ENCODE data around the gene OR5H14.
"Not testable (repeated sequence)": the region's sequence is repeated elsewhere in the genome, so short reads cannot be mapped to it uniquely, and the experiment has no call there.

The OR5H14 gene

DNA sequence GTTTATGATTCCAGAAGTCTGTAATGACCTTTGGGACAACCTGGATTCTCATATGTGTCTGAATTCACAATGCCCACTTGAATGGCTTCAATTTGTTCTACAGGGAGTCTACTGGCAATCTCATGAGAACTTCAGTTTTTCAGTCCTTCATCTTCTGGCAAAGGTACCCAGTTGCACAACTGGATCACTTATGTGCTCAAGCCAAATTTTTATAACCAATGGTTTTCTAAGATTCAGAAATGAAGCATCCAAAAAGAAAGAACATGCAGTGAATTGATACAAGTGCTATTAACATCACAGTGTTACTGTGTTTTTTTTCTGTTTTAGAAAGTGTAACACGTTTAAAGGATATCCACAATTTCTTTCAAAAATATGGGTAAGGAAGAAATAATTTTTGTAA, at the start of gene OR5H14:
OR5H14 (plus strand) TSS at position 301 of the 400 bp plus-strand sequence. CDS start 1,907 bp downstream, outside the sequence.
- no peak for DNase-seq (ENCODE audit: low spot score)

DNA sequence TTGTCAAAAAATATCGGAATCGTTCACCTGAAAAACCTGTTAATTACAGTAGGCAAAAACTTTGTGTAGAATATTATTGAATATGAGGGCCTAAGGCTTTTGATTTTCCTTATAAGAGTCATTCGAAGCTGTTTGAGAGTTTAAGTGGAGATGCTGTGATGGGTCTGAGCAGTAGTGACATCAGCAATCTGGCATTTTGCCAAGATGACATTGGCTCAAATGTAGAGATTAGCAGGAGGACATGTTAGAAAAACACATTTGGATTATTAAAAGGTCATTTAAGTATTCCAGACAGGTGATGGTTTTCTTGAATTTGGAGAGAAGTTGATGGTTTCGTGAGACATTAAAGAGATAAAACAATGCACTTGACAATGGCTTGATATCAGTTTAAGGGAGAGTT, 47.4 kb upstream of the OR5H14 start:
- DNase-seq (ENCODE audit: low spot score) = no peak

DNA sequence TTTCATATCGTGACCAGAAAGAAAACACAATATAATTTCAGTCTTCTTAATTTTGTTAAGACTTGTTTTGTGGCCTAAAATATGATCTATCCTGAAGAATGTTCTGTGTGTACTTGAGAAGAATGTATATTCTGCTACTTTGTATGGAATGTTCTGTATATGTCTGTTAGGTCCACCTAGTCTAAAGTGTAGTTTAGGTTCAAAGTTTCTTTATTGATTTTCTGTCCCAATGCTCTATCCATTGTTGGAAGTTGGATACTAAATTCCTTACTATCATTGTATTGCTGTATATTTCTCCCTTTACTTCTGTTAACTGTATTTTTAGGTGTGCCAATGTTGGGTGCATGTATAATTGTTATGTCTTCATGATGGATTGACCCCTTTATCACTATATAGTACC, 39.1 kb upstream of the OR5H14 start:
- no peak for DNase-seq (ENCODE audit: low spot score)

DNA sequence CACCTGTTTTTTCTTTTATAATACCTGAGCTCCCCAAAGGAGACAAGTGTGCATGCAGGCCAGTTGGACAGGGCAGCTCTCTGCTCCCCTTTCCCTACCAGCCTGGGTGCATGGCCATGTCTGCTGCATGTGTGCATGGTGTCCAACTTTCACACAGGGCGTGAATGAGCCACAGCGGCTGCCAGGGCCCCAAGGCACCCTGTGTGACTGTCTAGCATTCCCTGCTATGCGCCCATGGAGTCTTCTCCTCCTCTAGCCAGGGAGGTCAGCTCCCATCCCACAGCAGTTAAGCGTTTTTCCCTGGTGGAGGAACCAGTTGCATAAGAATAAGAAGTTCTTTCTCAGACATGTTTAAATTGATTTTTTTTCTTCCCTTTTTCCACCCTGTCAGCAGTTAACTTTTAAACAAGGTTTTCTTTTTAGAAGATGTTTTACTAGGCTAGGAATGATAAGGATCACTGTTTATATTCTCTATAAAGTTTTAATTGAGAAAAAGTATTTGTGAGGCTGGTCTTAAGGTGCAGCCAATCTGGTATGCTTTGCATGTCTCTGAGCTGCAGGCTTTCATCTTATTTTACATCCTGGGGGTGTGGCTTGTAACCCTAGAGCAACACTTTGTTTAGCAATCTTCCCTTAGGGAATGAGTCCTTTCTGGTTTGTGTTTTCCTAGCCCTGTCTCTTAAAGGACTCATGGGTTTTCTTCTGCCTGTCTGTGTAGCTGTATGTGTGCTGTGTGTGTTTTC, 37.3 kb upstream of the OR5H14 start:
- no peak for DNase-seq (ENCODE audit: low spot score)

DNA sequence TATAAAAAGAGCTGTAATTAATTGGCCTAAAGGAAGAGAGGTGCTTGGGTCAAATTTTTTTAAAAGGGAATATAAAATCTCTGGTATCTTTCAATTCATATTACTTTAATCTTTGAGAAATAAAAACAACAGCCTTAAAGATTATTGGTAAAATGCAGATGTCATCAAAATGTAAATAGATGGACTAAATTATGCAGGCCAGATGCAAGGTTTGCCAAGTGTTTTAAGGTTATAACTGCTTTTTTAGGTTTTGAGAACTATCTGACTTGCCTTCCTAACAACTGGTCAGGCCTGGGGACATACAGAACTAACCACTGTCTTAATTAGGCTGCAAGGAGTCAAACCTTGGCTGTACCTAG, 36.8 kb upstream of the OR5H14 start:
- DNase-seq (ENCODE audit: low spot score) = no peak

DNA sequence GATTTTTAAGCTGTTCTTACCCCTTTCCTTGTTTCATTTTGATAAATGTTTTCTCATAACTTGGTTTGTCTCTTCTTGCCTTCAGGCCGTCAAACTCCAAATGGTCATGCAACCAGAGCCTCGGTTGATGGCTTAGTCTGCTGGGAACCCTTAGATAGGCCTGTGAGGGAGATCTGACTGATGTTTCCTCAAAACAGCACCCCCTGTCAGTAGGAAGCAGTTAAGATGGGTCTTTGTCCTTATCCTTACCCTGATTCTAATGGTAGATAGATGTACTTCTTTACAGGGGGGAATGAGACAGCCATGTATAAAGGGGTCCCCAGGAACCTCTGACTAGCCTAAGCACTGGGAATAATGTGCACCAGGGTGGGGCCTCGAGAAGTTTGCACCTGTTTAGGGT, 33.0 kb upstream of the OR5H14 start:
- DNase-seq (ENCODE audit: low spot score) = no peak

DNA sequence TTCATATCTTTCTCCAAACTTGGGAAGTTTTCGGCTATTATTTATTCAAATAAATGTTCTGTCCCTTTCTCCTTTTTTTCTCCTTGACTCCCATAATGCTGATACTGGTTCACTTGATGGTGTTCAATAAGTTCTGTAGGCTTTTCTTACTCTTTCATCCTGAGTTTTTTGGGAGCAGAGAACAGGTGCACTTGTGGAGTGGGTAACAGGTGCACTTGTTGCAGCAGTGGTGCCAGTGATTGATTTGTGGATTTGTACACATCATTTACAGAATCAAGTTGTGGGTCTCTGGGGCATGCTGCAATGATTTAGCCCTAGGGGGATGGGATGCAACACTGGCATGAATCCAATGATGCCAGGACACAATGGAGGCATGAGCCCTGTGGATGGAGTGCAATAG, 31.6 kb upstream of the OR5H14 start:
- no peak for DNase-seq (ENCODE audit: low spot score)

DNA sequence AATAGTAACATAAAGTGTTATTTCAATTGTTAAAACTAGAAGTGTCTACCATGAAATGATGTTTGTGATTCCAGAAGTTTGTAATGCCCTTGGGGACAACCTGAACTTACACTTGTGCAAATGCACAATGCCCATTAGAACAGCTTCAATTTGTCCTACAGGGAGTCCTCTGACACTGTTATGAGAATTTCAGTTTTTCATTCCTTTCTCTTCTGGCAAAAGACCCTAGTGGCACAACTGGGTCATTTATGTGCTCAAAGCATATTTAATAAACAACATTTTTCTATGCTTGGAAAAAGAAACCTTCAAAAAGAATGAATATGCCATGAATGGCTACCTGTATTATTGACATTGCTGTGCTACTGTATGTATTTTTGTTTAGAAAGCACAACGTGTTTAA, 16.9 kb upstream of the OR5H14 start, which contains the start of gene OR5H1:
OR5H1 (plus strand) TSS at position 301 of the 400 bp plus-strand sequence. CDS start 1,977 bp downstream, outside the sequence.
- DNase-seq (ENCODE audit: low spot score) = no peak

DNA sequence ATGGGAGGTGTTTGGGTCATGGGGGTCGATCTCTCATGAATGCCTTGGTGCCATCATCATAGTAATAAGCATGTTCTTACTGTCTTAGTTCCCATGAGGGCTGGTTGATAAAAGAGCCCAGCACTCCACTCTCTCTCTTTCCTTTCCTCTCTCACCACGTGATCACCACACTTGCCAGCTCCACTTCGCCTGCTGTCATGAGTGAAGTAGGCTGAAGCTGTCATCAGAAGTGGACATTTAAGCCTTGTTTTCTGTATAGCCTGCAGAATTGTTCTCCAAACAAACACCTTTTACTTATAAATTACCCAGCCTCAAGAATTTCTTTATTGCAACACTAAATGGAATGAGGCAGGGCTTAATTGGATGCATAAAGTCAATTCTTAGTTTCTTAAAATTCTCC, 10.6 kb upstream of the OR5H14 start:
- DNase-seq (ENCODE audit: low spot score) = no peak

DNA sequence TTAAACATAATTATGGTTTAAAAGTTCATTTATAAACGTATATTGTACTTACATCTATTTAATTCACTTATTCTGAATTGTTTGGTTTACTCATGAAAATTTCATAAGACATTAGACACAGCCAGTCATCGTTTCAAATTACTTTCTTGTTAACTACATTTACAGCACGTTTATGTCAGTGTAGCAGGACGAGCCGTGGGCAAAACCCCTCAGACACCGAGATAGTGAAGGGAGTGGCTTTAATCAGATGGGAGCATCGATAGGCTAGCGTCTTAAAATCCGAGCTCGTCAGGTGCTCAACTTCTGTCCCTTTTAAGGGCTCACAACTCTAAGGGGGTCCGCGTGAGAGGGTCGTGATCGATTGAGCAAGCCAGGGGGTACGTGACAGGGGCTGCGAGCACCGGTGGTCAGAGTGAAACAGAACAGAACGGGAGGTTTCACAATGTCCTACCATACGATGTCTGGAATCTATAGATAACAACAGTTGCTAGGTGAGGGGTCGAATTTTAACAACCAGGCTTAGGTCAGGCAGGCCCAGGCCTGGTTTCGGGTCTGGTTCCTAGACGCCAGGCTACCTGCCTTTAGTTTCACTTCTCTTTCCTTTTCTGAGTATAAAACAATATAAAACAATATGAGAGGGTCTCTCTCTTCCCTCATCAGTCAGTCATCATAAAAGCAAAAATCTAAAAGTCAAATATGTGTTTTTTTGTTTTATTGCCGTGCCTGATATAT, 9.3 kb upstream of the OR5H14 start:
- not testable (repeated sequence) for DNase-seq (ENCODE audit: low spot score)

DNA sequence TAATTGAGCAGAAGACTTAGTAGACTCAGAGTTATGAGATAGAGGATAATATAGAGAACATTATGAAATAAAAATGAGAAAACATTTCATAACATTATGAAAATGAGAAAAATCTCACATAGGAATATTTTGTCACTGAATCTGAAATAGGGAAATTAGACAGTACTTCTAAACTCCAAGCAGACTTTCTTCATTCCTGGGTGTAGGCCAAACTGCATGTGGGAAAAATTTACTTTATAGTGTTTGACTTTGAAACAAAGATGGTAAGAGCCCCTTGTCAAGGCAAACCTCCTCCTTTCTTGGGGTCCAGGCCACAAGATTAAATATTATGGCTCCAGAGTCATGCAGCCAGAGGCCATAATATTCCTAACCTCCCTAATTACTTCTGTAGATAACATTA, 6.7 kb upstream of the OR5H14 start:
- DNase-seq (ENCODE audit: low spot score) = no peak

DNA sequence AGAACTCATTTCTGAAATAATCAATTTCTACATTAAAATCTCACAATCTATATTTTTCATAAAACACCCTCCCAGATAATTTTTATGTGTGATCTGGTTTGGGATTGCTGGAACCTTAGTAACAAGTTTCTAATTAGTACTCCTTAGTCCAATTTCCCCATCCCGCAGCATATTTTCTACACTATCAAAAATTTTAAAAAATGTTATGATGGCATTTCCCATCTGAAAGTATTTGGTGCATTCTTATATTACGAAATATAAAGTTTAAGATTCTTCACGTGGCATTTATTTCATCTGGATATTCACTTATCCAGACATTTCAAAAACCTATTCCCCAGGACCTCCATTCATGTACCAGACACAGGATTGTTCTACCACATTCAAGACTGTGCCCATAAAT, 1.5 kb downstream of the OR5H14 start:
- no peak for DNase-seq (ENCODE audit: low spot score)

DNA sequence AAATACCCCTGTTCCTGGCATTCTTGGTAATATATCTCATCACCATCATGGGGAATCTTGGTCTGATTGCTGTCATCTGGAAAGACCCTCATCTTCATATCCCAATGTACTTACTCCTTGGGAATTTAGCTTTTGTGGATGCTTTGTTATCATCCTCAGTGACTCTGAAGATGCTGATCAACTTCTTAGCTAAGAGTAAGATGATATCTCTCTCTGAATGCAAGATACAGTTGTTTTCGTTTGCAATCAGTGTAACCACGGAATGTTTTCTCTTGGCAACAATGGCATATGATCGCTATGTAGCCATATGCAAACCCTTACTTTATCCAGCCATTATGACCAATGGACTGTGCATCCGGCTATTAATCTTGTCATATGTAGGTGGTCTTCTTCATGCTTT, 2.2 kb downstream of the OR5H14 start:
- DNase-seq (ENCODE audit: low spot score) = not testable (repeated sequence)

DNA sequence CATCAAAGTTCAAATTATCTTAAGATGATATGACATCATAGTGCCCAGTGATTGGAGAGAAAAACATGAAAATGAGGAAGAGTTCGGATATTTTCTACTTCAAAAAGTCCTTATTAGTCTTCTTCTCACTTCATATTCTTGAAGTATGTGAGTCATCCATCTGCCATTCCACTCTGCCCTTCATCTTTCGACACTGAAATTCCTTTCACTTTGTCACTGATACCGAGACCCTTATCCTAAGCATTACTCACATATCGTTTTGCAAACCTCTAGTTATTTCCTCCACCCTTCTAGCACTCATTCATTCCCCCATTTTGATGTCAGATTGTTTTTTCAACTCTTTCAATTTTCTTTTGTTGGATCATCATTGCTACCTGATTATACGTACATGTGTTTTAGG, 4.0 kb downstream of the OR5H14 start:
- DNase-seq (ENCODE audit: low spot score) = no peak

DNA sequence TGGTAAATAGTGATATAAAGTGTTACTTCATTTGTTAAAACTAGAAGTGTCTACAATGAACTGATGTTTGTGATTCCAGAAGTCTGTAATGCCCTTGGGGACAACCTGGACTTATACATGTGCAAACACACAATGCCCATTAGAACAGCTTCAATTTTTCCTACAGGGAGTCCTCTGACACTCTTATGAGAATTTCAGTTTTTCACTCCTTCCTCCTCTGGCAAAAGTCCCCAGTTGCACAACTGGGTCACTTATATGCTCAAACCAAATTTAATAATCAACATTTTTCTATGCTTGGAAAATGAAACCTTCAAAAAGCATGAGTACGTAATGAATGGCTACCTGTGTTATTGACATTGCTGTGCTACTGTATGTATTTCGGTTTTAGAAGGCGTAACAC, 19.1 kb downstream of the OR5H14 start, which contains the start of gene OR5H15:
OR5H15 (plus strand) TSS at position 301 of the 400 bp plus-strand sequence. CDS start 2,004 bp downstream, outside the sequence.
- no peak for DNase-seq (ENCODE audit: low spot score)

DNA sequence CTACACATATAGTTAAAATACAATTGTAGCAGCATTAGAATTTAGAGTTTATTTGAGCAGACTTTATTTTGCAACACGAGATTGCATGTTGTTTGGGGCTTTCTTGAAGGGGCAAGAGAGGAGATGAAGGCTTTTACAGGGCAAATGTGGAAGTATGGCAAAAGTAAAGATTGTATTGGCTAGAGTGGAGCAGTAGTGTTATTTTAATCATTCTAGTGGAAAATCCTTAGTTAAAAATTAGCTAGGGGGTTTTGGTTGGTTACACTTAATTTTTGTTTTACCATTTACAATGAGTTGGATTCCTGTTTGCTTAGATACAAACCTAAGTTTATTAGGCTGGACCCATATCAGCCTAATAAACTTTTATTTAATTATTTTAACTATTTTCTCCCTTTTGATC, 23.8 kb downstream of the OR5H14 start:
- DNase-seq (ENCODE audit: low spot score) = no peak

DNA sequence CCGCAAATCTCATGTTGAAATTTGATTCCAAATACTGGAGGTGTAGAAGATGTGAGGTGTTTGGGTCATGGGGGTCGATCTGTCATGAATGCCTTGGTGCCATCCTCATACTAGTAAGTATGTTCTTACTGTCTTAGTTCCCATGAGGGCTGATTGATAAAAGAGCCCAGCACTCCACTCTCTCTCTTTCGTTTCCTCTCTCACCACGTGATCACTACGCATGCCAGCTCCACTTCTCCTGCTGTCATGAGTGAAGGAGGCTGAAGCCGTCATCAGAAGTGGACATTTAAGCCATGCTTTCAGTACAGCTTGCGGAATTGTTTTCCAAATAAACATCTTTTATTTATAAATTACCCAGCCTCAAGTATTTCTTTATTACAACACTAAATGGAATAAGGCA, 25.3 kb downstream of the OR5H14 start:
- no peak for DNase-seq (ENCODE audit: low spot score)

DNA sequence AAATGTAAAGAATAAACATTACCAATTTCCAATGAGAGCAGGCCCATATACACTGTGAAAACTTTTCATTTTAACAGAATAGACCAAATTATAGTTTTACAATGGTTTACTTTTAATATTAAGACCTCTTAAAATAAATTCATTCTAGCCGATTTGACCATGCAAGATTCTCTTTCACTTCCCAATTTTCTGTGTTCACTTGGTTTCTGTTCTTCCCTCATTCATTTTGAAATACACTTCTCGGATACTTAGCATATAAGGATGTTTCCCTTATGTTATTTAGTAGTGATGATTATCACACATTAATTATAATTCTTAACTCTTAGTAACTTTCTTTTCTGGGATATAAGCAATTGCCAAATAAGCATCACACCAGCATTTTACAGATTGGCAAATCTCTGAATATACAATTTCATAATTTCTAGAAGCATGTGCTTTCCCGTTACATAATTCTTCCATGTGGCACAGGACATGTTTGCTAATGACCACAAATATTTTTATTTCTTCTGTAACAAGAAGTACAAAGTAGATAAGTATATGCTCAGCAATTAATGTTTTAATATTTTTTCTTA, 33.1 kb downstream of the OR5H14 start:
- DNase-seq (ENCODE audit: low spot score) = no peak

DNA sequence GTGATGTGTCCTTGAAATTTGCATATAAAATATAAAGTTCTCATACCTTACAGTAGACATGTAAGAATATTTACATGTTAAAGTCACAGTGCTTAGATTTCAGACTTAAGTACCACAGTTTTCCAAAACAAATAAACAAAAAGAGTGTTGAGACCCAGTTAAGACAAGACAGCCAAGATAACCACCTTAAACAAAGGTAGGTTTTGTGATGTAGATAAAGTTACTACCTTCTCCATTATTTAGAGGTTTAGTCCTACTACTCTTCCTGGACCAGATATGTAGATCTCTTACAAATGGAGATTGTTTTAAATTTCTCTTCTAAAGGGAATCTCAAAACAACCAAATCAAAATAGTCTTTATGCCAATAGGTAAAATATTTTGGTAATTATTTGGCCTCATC, 34.9 kb downstream of the OR5H14 start:
- DNase-seq (ENCODE audit: low spot score) = no peak

DNA sequence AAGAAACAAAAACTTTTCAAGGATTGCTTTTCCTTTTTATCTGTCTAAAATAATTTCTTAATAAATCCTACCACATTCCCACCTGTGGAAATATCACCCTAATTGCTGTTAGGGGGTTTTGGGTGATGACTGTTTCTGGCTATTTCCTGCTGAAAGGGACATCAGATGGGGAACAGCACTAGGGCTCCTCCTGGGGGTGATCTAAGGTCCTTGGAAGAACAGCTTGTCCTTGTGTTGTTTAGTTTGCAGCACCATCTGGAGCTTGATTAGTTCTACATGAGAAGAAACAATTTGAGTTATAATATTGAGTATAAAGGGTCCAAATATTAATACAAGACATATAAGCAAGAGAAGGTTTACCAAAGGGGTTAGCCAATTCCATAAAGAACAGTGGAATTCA, 37.9 kb downstream of the OR5H14 start:
- no peak for DNase-seq (ENCODE audit: low spot score)

DNA sequence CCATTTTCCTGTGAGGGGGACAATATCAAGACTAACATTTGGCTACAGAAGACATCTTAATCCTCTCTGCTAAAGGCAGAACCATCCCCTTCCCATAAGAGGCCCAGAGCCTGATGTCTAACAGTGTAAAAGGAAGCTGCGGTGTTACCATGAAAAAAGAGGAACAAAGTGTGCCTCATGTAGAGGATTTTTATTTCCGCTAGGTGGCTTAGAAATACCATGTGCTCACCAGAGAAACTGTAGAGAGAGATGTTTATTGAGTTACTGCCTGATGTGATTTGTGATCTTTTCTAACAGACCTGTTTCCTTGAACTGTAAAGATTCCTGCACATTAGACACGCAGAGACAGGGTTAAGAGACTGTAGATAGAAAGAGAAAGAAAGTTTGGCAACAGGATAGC, 41.3 kb downstream of the OR5H14 start:
- peak; percentile 7 for DNase-seq (ENCODE audit: low spot score)

DNA sequence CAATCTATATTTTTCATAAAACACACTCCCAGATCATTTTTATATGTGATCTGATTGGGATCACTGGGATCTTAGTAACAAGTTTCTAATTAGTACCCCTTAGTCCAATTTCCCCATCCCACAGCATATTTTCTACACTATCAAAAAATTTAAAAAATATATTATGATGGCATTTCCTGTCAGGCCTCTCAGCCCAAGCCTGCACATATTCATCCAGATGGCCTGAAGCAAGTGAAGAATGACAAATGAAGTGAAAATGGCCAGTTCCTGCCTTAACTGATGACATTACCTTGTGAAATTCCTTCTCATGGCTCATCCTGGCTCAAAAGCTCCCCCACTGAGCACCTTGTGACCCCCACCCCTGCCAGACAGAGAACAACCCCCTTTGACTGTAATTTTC, 43.6 kb downstream of the OR5H14 start:
- not testable (repeated sequence) for DNase-seq (ENCODE audit: low spot score)

DNA sequence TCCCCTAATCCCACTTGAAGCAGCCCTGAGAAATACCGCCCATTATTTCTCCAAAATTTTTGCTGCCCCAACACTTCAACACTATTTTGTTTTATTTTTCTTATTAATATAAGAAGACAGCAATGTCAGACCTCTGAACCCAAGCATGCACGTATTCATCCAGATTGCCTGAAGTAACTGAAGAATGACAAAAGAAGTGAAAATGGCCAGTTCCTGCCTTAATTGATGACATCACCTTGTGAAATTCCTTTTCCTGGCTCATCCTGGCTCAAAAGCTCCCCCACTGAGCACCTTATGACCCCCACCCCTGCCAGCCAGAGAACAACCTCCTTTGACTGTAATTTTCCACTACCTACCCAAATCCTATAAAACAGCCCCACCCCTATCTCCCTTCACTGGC, 49.0 kb downstream of the OR5H14 start:
- DNase-seq (ENCODE audit: low spot score) = not testable (repeated sequence)

Data from AG20443 (cell line).